Activated naive CD8-positive, alpha-beta T cell treated with anti-CD3 and anti-CD28 coated beads, Interleukin-2, amount 50 U/mL, for 24 hours (primary cell): ENCODE results near the gene ZCCHC3.

Experiments
- ATAC-seq: fragments of 150-1000 bp; cut with Tn5 transposase; one replicate; pipeline ENCODE4 v1.10.0; 2021
- DNase-seq: peaks from one replicate; pipeline ENCODE4 v3.0.0; 2021
- H3K27ac Mint-ChIP-seq: one replicate; pipeline ENCODE4 v1.8.0; 2021; ENCODE audit warnings: mild to moderate bottlenecking, mixed read lengths
- H3K27me3 Mint-ChIP-seq: one replicate; pipeline ENCODE4 v1.8.0; 2021; ENCODE audit warnings: mixed read lengths
- H3K36me3 Mint-ChIP-seq: one replicate; pipeline ENCODE4 v1.8.0; 2021; ENCODE audit warnings: low read depth, mixed read lengths
- H3K4me1 Mint-ChIP-seq: one replicate; pipeline ENCODE4 v1.8.0; 2021; ENCODE audit warnings: mixed read lengths
- H3K4me3 Mint-ChIP-seq: one replicate; pipeline ENCODE4 v1.8.0; 2021; ENCODE audit warnings: mild to moderate bottlenecking, moderate library complexity, mixed read lengths
- H3K9me3 Mint-ChIP-seq: one replicate; pipeline ENCODE4 v1.8.0; 2021; ENCODE audit warnings: mixed read lengths

The ZCCHC3 gene

GRCh38 chr20:297925-298775 is 780 bp downstream of the ZCCHC3 start:
- Mint-ChIP-seq H3K36me3 (peaks cover 37% of the 10 kb centered on the region), H3K27me3 (peaks cover 2% of the 10 kb centered on the region), H3K27ac (peak overlapping the region; percentile 99), H3K4me3 (peak overlapping the region; percentile 100), H3K4me1 (peaks cover 55% of the 10 kb centered on the region), H3K9me3 (no peaks in the 10 kb centered on the region)
- peak; percentile 44 for ATAC-seq
- DNase-seq: peak; percentile 54

- peaks cover 37% of the 10 kb centered on the region for H3K36me3 Mint-ChIP-seq
- peaks cover 55% of the 10 kb centered on the region for H3K4me1 Mint-ChIP-seq
- H3K4me3 Mint-ChIP-seq: peak overlapping the region; percentile 100
- peak overlapping the region; percentile 99 for H3K27ac Mint-ChIP-seq
- ATAC-seq (no peak), DNase-seq (no peak)
- H3K9me3 Mint-ChIP-seq: no peaks in the 10 kb centered on the region
- H3K27me3 Mint-ChIP-seq: peaks cover 2% of the 10 kb centered on the region
These were observed 1.5 kb downstream of the ZCCHC3 start for GRCh38 chr20:298776-299391.

DNA sequence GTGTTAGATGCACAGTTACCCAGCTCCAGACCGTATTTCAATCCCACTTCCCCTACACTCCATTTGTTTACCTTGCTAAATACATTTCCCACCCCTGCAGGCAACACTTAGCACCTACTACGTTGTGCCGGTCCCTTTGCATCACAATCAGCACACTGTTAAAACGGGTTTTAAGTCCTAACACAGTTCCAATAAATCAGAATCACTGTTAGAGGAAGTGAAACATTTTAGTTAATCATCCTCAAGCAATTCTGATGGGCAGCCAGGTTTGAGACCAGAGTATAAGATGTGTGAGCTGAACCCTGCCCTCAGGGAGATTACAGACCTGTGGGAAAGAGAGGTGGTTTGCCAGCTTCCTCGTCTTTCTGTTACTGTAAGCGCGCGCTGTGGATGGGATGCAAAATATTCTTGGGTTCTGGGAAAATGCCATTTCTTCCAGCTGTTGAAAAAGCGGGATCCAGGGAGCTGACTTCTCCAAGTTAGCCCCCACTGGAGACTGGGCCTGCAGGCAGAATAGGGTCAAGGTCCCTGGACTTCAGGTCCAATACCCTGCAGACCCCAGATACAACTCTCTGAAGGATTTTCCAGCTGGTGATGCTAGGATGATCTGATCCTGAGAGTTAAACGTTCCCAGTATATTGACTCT is 3.1 kb downstream of the ZCCHC3 start:
- Mint-ChIP-seq H3K27me3 (peaks cover 2% of the 10 kb centered on the region), H3K4me3 (peak overlapping the region; percentile 100), H3K9me3 (no peaks in the 10 kb centered on the region), H3K27ac (peak overlapping the region; percentile 78), H3K4me1 (peaks cover 55% of the 10 kb centered on the region), H3K36me3 (peaks cover 37% of the 10 kb centered on the region)
- DNase-seq (no peak), ATAC-seq (no peak)

- Mint-ChIP-seq H3K27me3 (peaks cover 2% of the 10 kb centered on the region), H3K9me3 (no peaks in the 10 kb centered on the region), H3K36me3 (peaks cover 37% of the 10 kb centered on the region), H3K4me1 (peaks cover 41% of the 10 kb centered on the region), H3K4me3 (no peak overlapping the region), H3K27ac (no peak overlapping the region)
- peak; percentile 41 for ATAC-seq
- no peak for DNase-seq
These were observed 4.8 kb downstream of the ZCCHC3 start for GRCh38 chr20:301886-302848.

GRCh38 chr20:305745-306144 is 8.4 kb downstream of the ZCCHC3 start:
- no peaks in the 10 kb centered on the region for H3K9me3 Mint-ChIP-seq
- H3K27ac Mint-ChIP-seq: no peak overlapping the region
- H3K36me3 Mint-ChIP-seq: peaks cover 11% of the 10 kb centered on the region
- peaks cover 30% of the 10 kb centered on the region for H3K4me1 Mint-ChIP-seq
- no peak overlapping the region for H3K4me3 Mint-ChIP-seq
- no peak for DNase-seq
- ATAC-seq: no peak
- H3K27me3 Mint-ChIP-seq: no peaks in the 10 kb centered on the region

GRCh38 chr20:308427-309038 is 11.2 kb downstream of the ZCCHC3 start:
- Mint-ChIP-seq H3K36me3 (no peaks in the 10 kb centered on the region), H3K27ac (no peak overlapping the region), H3K4me3 (no peak overlapping the region), H3K4me1 (peaks cover 16% of the 10 kb centered on the region), H3K27me3 (no peaks in the 10 kb centered on the region), H3K9me3 (no peaks in the 10 kb centered on the region)
- ATAC-seq (no peak), DNase-seq (no peak)

DNA sequence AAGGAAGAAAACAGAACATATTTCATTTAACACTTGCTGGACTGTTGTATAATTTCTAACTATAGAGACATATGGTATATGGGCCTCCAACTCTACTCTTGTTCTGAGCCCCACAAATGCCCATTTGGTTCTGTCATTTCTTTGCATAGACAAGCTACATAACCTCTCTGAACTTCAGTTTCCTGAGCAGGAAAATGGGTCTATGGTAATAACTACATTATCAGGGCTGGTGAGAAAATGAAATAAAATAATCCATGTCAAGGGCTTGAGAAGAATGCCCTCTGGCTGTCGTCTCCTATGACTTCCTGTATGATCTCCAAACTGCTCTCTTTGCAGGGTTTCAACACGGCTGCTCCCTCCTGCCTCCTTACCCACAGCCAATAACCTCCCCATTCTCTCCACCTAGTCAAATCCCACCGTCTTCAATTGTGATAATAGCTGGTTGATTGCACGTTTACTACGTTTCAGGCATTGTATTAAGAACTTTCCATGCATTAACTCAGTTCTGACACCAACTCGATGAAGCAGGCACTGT is 12.0 kb downstream of the ZCCHC3 start:
- no peaks in the 10 kb centered on the region for H3K36me3 Mint-ChIP-seq

GRCh38 chr20:309841-310644 is 12.7 kb downstream of the ZCCHC3 start:
- Mint-ChIP-seq H3K4me1 (peaks cover 16% of the 10 kb centered on the region), H3K27ac (peak overlapping the region; percentile 71), H3K4me3 (peak overlapping the region; percentile 64), H3K9me3 (no peaks in the 10 kb centered on the region), H3K27me3 (no peaks in the 10 kb centered on the region), H3K36me3 (no peaks in the 10 kb centered on the region)
- peak; percentile 87 for DNase-seq
- peak; percentile 98 for ATAC-seq

More for the DNA sequence above, 12.0 kb downstream of the ZCCHC3 start:
- Mint-ChIP-seq H3K27me3 (no peaks in the 10 kb centered on the region), H3K9me3 (no peaks in the 10 kb centered on the region), H3K4me1 (peaks cover 16% of the 10 kb centered on the region), H3K4me3 (peak overlapping the region; percentile 1), H3K27ac (no peak overlapping the region)
- no peak for ATAC-seq
- DNase-seq: no peak

- Mint-ChIP-seq H3K36me3 (no peaks in the 10 kb centered on the region), H3K9me3 (no peaks in the 10 kb centered on the region), H3K4me1 (peaks cover 16% of the 10 kb centered on the region), H3K27ac (peak overlapping the region; percentile 71), H3K4me3 (peak overlapping the region; percentile 64), H3K27me3 (no peaks in the 10 kb centered on the region)
- DNase-seq (no peak), ATAC-seq (no peak)
These were observed 13.3 kb downstream of the ZCCHC3 start for GRCh38 chr20:310645-311044.

DNA sequence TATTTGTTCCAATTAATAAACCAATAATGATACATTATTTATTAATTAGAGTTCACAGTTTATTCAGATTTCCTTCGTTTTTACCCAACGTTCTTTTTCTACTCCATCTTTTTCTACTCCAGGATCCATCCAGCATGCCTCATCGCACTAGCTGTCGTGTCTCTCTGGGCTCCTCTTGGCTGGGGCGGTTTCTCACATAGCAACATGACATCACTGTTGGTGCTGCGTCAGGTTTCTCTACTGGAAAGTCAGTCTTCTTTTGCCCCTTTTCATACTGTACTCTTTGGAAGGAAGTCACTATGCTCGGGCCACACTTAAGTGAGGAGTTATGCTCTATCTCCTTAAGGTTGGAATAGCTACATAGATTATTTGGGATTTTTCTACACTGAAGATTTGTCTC is 14.2 kb downstream of the ZCCHC3 start:
- no peaks in the 10 kb centered on the region for H3K27me3 Mint-ChIP-seq

DNA sequence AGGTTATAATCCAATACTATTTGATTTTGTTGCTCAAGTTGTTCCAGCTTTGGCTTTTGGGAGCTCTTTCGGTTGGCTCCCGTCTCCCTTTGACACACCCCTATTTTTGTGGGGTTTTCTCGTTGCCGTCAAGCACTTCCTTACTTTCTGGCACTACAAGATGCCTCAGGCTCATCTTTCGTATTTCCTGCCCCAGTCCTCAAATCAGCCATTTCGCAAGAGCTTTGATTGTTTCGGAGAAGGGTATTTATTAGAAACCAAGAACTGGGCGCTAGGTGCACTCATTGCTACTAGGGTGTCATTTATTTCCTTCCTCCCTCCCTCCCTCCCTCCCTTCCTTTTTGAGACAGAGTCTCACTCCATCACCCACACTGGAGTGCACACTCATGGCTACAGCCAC is 14.7 kb downstream of the ZCCHC3 start:
- H3K27ac Mint-ChIP-seq: no peak overlapping the region
- no peak for ATAC-seq
- peaks cover 16% of the 10 kb centered on the region for H3K4me1 Mint-ChIP-seq
- no peak for DNase-seq
- H3K4me3 Mint-ChIP-seq: no peak overlapping the region
- no peaks in the 10 kb centered on the region for H3K27me3 Mint-ChIP-seq
- no peaks in the 10 kb centered on the region for H3K36me3 Mint-ChIP-seq
- no peaks in the 10 kb centered on the region for H3K9me3 Mint-ChIP-seq

More for the DNA sequence above, 14.2 kb downstream of the ZCCHC3 start:
- ATAC-seq (no peak), DNase-seq (no peak)
- Mint-ChIP-seq H3K4me1 (peaks cover 16% of the 10 kb centered on the region), H3K4me3 (no peak overlapping the region), H3K27ac (no peak overlapping the region), H3K9me3 (no peaks in the 10 kb centered on the region), H3K36me3 (no peaks in the 10 kb centered on the region)

DNA sequence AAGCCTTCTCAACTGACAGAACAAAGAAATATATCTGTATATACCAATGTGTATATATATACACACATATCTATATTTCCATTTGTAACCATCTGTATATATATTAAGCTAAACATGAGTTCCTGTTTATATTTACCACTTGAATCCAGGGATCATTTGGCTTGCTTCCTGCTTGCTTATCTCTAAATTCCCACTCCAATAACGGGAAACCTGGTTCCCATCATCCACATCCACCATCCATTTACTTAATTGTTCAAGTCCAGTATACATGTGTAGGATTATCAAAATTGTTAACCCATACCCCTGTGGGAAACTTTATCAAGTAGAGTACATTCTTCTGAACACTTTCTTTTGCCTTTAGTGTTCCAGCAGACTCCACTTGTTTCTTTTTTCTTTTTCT is 15.5 kb downstream of the ZCCHC3 start:
- Mint-ChIP-seq H3K9me3 (no peaks in the 10 kb centered on the region), H3K27ac (no peak overlapping the region), H3K27me3 (no peaks in the 10 kb centered on the region), H3K36me3 (no peaks in the 10 kb centered on the region), H3K4me3 (no peak overlapping the region), H3K4me1 (peaks cover 16% of the 10 kb centered on the region)
- ATAC-seq (no peak), DNase-seq (no peak)

- ATAC-seq (no peak), DNase-seq (no peak)
- peaks cover 1% of the 10 kb centered on the region for H3K36me3 Mint-ChIP-seq
- peaks cover 16% of the 10 kb centered on the region for H3K4me1 Mint-ChIP-seq
- no peak overlapping the region for H3K27ac Mint-ChIP-seq
- H3K27me3 Mint-ChIP-seq: no peaks in the 10 kb centered on the region
- H3K9me3 Mint-ChIP-seq: no peaks in the 10 kb centered on the region
- H3K4me3 Mint-ChIP-seq: no peak overlapping the region
These were observed 16.0 kb downstream of the ZCCHC3 start for GRCh38 chr20:313402-313801.
